ENCODE measurements around the gene NR5A2.

DNA sequence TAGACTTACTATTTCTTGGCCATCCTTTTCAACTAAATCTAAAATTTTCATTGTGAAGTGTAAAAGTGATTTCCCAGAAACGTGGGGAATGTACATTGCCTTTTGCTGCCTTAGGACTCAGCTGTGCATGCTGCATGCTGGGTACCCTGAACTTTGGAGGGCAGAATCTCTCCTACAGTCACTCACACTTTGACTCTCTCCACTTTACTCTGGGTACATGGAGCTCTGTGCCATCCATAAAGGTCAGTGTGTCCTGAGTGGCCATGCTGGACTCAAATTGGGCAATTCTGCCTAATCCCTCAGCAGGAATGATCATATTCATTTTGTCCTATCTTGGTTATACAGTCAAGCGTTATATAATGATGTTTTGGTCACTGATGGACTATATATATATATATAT lies 105.6 kb downstream of the NR5A2 start:
- TF ChIP-seq POLR2AphosphoS5 (IDR thresholded peaks at IDR 0.05; ENCODE audit: low read depth, low read length) (no peak), REST (IDR thresholded peaks at IDR 0.05; ENCODE audit: insufficient read depth in 1 of 2, low read depth in 2 of 2, low read length in 2 of 2) (no peak), SIN3A (IDR thresholded peaks at IDR 0.05; ENCODE audit: borderline replicate concordance, insufficient read depth, low read length) (no peak)

Measured in PFSK-1 (cell line).